NCI-H1092 (cell line): ENCODE data around the gene CD300H.

ENCODE experiments used
- DNase-seq: peaks from one replicate; lab custom pipeline; 2025; lab: John Stamatoyannopoulos, UW

Gene CD300H

DNA sequence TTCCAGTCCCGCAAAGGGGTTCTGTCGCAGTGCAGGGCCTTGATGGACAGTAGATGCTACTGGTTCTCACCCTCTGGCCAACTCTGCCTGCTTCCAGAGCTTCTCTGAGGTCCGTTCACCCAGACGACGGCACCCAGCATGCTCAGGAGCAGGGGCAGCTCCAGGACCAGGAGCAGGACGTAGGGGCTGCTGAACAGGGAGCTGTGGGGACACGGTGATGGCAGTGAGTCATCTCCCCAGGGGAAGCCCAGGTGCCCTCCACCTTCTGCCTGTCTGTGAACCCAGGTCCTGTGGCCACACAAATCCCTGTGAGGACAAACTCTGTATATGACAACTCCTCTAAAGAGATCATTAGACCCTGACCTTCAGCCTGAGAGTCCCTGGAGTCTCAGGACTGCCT is 18.0 kb downstream of the CD300H start:
- no peak for DNase-seq

DNA sequence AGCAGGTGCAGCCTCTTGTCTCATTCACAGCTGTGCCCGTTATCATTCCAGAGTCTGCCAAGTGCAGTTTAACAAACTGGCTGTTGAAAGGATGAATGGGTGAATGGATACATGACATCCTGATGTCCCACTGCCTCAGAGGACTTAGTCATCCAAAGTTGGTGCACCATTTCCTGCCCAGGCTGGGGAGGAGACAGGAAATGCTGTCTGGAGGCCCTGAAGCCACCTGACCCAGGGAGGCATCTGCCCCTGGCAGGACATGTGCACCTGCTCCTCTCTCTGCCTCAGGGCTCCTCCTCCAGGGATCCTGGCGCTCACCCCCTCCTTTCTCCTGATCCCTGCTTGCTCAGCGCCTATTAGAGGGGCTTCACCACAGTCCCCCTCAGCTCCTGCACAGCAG is 19.6 kb downstream of the CD300H start:
- peak; percentile 20 for DNase-seq

DNA sequence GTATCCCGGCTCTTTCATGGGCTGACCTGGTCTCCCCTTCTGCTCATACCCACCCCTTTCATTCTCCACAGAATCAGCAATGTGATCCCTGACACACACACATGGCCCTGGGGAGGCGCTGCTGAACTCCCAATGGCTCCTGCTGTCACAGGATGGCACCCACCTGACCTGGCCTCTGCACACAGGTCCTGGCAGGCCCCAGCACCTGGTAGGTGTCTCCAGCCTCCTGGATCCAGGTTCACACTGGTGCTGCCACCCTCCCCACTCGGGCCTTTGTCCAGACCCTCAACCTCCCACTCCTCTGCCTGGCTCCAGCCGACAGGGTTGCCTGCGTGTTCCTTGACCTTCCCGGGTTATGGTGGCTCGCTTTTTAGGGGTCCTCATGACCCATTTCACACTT is 20.0 kb downstream of the CD300H start:
- no peak for DNase-seq

DNA sequence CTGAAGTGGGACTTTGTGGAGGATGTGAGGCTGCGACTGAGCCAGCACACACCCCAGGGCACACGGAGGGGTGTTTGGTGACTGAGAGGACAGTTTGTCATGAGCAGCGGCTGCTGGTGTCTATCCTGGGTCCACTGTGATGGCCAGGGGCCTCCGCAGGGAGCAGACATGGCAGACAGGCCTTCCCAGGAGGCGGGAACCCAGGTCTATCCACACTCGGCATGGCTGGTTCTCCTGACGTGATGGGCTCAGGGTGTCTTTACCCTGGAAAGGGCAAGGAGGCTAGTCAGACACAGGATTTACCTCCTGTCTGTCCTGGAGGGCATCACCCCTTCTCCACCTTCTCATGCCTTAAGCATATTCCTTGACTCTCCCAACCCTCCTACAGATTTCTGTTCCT is 20.7 kb downstream of the CD300H start:
- DNase-seq: no peak

DNA sequence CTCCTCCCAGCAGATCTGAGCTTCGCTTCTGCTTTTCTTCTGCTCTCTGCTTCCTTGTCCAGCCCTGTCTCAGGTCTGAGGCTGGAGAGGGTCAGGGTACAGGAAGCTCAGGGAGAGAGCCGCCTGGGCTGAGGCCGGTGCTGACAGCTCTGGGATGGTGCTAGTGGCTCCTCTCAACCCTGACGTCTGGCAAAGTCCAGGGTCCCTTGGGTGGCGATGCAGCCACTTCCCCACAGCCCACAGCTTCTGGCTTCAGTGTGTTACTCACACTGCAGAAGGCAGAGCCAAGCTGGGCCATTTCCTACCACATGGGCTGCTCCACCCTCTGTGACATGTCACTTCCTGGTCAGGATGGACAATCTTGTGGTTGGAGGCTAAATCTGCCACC is 21.5 kb downstream of the CD300H start, which contains the start of gene CD300C:
Gene CD300C, minus strand, starts transcription at position 273 of the 388 bp plus-strand sequence. CDS start 333 bp downstream, outside the sequence.
- DNase-seq: no peak

DNA sequence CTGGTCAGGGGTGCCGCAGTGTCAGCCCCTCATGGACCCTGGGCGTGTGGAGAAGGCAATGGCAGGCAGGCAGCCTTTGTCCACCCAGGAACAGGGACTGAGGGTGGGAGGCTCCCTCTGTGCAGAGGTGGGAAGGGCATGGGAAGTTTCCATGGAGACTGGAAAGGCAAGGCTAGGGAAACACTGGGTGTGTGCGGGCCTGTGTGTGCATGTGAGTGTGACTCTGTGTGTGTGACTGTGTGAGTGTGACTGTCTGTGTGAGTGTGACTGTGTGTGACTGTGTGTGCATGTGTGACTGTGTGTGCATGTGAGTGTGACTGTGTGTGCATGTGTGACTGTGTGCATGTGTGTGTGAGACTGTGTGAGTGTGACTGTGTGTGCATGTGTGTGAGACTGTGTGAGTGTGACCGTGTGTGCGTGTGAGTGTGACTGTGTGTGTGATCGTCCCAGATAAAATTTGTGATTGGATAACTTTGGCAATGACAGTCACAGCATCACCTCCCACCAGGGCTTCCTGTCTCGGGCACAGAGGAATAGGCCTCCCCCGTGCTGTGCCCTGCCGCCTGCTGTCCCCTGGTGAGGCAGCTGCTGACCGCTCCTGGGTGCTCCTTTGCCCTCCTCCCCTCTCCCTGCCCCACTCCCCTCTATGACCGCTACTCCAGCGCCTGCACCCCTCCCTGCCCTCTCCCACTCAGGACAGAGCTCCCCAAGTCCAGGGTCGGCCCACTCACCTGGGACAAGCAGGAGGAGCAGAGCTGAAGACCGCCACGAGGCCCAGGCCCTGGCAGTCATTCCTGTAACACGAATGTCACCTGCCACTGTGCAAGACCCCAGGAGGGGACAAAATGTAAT is 22.1 kb downstream of the CD300H start:
- DNase-seq: no peak

DNA sequence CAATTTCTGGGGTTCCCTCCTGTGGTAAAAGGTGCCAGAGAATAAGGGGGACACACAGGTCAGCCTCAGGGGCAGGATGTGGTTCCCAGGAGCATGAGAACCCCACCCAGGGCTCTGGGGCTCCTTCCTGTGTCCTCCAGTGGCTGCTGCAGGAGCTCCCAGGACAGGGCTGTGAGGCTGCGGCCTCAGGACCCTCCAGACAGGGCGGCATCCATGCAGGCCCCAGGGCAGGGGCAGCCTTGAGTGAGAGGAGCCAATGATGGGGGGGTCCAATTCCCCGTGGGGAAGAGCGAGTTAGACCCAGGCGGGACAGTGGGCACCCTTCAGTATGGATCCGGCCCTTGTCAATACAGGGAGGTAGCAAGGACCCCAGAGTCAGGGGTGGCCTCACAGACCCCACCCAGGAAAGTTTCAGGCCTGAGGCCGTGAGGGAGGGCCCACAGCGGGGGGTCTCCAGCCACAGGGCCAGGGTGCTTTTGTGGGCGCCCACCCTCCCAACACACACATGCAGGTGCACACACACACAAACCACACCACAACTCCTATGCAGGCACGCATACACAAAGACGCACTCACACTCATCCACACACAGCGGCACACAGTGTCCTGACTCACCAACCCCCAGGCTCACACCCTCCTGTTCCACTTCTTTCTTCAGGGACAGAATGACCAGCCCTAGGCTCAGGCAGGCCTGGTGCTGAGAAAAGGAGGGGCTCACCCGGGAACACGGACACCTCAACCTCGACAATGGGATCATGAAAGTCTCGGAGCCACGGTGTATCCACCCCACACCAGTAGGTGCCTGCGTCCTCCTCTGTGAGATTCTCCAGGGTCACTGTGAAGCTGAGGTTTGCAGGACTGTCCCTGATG is 23.2 kb downstream of the CD300H start:
- no peak for DNase-seq

DNA sequence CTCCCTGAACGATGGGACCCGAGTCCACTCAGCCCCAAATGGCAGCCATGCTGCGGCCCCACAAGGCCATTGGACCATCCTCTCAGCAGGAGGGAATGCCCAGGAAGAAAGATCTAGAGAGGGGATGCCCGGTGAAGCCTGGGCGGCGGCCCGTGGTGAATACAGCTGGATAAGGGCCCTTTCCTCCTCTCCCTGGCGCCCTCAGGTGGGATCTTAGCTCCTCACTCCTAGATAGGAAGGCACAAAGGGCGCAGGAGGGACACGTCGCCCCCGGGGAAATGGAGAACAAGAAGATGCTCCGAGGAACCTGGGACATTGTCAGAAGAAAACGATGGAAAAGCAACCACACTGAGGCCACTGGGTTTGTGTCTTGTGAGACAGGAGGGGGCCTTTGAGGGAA is 23.9 kb downstream of the CD300H start:
- DNase-seq: no peak

DNA sequence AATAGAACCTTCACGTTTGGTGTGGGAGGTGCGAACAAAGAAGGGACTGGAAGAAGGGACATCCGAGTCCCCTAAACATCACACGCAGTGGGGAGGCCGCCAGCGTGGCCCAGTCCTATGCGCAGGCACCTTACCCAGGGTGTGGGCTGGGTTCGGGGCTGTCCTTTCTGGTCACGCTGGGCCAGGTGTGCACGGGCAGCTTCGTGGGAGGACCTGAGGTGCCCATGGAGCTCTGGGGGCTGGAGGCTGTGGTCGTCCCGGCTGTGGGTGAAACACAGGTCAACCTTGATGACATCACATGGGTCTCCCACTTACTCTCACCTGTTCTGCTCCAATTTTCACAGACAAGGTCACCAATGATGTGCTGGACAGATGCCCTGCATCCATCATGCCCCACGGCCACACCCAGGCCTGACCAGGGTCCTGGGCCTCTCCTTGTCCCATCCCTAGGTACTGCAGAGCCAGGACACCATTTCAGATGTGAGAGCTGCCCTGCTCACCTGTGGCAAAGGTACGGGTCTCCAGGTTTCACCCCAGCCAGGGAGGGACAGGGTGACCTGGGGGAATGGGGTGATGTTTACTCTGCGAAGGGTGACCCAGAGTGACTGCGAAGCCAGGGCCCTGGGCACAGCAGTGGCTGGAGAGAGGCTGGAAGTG is 24.5 kb downstream of the CD300H start:
- DNase-seq: no peak

DNA sequence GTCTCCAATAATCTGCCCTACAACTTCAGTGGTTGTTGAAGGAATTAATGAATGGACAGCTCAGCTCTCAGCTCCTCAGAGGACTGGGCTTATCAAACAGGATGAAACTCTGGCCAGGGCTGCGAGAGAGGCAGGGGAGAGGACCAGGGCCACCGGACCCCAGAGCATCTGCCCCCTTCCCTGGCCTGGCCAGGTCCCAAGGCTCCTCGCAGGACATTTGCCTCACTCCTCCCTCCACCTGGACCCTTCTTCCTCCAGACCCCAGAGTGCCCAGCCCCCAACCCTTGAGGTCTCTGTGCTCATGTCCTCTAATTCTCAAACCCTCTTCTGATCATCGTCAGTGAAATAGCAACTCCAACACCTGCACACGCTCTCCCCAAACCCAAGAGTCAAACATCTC is 25.1 kb downstream of the CD300H start:
- DNase-seq: no peak

DNA sequence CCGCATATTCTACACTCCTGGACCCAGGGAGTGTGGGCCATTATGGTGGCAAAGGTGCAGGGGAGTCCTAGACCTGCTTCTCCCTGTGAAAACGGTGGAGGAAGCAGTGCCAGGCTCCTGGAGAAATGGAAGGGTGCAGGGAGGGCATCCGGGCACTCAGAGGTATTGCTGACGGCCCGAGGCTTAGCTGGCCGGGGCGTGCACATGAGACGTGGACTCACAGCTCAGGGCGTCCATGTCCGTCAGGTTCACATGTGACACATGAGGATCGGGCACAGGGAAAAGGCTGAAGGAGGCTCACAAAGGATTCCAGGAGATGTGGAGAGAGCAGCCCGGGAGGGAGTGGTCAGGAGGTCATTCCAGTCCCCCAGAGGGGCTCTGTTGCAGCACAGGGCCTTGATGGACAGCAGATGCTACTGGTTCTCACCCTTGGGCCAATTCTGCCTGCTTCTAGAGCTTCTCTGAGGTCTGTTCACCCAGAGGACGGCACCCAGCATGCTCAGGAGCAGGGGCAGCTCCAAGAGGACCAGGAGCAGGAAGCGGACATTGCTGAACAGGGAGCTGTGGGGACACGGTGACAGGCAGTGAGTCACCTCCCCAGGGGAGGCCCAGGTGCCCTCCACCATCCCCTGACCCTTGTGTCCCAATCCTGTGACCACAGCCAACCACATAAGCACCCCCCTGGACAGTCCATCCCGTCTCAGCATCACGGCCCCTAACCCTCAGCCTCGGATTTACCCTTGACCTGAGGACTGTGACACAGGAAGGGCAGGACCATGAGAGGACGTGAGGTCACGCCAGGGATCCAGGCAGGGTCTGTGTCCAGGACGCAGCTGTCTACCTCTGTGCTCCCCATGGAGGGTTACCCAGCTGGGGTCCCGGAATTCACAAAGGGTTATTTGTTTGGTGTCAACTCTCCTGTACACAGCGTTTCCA is 25.9 kb downstream of the CD300H start:
- DNase-seq: no peak

DNA sequence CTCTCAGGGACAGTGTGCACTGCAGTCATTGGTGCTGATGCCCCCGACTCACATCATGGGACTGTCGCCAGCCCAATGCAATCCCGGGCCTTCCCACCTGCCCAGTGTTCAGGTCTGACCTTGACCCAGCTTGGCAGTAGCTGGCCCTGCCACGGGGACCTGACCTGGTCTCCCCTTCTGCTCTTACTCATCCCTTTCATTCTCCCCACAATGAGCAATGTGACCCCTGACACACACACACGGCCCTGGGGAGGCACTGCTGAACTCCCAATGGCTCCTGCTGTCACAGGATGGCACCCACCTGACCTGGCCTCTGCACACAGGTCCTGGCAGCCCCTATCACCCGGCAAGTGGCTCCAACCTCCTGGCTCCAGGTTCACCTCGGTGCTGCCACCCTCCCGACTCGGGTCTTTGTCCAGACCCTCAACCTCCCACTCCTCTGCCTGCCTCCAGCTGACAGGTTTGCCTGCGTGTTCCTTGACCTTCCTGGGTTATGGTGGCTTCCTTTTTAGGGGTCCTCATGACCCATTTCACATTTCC is 28.0 kb downstream of the CD300H start:
- no peak for DNase-seq

DNA sequence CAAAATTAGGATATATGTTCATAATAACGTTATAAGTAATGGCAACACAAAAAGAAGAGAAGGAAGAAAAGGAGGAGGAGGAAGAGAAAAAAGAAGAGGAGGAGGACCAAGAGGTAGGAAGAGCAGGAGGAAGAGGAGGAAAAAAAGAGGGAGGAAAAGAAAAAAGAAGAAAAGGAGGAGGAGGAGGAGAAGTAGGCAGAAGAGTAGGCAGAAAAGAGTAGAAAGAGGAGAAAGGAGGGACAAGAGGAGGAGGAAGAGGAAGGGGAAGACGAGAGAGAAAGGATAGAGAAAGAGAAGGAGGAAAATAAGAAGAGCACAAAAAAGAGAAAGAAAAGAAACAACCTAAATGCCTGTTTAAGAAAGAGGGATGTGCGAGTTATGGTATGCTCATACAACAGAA is 30.4 kb downstream of the CD300H start:
- DNase-seq: no peak

DNA sequence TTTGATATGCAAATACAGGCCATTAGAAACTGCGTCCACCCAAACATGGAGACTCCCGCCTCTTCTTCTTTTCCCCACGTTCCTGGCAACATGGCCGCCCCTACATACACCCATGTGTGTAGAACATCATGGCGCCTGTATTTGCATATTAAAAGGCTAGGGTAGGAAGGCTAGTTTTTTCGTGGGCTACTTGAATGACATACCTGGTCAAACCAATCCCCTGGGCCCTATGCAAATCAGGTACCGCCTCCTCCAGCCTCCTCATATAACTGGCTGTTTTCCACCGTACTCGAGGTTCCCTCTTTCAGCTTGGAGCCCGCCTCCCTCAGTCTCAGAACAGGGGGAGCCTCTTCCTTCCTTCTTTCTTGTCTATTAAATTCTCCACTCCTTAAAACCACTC is 35.2 kb downstream of the CD300H start:
- no peak for DNase-seq

DNA sequence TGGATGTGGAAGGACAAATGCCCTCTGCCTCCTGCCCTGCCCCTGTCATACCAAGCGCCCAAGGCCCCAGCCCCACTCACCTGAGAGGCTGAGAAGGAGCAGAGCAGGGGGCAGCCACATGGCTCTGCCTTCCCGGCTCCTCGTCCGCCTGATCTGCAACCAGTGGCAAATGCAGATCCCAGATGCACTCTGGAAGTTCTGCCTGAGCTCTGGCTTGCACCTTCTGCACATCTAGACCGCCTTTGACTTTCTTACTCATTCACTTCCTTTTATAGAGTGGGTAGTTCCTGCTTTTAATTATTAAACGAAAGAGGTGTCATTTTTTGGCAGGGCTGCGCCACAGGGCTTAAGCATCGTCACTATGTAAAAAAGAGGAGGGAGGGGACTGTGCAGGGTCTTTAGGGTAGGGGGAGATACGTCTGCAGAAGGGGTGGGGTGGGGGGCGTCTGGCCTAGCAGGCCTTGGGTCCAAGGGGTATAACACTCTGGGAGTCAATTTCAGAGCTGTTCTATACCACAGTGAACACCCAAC is 36.0 kb downstream of the CD300H start, which contains the start of gene CD300LB:
Gene CD300LB, minus strand, starts transcription at position 245 of the 531 bp plus-strand sequence. Its CDS starts 125 bp downstream, at position 120.
- DNase-seq: no peak

DNA sequence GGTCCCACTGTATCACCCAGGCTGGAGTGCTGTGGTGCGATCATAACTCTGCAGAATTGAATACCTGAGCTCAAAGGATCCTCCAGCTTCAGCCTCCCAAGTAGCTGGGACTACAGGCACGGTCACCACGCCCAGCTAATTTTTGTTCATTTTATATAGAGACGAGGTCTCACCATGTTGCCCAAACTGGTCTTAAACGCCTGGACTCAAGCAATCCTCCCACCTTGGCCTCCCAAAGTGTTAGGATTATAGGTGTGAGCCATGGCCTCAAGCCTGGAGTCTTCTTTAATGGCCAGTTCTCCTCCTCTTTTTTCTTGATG is 36.5 kb downstream of the CD300H start:
- DNase-seq: no peak

DNA sequence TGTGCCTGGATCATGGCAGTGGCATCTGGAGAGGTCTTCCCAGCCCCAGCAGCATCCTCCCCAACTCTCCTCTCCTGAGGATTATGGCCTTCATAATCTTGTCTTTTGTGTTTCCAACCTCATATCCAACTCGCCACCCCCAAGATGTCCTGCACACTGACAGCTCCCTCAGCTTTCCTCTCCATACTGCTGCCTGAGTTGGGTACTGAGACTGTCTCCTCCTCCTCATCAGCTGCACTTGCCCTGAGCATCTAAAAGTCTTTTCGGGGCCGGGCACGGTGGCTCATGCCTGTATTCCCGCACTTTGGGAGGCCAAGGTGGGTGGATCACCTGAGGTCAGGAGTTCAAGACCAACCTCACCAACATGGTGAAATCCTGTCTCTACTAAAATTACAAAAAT is 38.1 kb downstream of the CD300H start:
- DNase-seq: no peak

DNA sequence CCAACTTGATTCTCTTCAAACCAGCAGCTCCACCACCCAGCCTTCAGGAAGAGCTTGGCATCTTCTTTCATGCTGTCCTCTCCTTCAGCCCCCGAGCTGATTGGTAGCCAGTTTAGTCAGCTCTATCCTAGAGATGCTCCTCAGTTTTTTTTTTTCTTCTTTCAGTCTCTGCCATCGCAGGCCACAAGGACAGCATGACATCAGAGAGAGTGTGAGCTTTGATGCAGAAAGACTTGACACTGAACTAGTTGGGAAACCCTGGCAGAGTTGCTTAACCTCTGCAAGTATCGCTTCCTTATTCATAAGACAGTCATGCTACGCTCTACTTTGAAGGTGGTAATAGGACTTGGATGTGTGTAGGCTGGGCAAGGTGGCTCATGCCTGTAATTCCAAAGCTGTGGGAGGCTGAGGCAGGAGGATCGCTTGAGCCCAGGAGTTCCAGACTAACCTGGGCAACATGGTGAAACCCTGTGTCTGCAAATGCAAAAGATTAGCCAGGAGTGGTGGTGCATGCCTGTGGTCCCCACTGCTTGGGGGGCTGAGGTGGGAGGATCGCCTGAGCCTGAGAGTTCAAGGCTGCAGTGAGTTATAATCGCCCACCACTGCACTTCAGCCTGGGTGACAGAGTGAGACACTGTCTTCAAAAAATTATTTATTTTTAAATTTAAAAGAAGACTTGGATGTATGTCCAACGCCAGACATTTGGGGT is 38.7 kb downstream of the CD300H start:
- no peak for DNase-seq

DNA sequence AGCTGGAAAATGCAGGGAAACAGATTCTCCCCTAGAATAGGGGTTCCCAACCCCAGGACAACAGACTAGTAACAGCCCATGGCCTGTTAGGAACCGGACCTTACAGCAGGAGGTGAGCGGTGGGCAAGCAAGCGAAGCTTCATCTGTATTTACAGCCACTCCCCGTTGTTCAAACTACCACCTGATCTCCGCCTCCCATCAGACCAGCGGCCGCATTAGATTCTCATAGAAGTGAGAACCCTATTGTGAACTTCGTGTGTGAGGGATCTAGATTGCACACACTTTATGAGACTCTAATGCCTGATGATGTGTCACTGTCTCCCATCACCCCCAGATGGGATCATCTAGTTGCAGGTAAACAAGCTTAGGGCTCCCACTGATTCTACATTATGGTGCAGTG is 39.6 kb downstream of the CD300H start:
- DNase-seq: no peak

DNA sequence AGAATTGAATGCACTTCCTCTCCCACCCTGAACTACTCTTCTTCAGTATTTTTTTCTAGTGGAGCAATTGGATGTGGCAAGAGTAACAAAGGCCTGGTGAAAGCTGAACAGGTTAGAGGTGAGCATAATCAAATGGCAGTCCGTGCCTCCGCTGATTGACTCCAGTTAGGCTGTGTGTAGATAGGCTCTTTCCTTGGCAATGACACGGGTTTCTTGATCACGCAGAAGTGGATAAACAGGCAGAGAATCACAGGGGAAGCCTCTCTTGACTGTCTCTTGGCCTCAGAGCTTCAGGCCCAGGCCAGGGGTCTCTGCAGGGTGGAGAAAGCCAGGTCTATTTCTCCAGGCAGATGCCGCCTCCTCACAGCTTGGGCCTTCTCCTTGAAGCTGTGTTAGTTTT is 40.2 kb downstream of the CD300H start:
- no peak for DNase-seq
